Vagina (tissue), 2 donors: ENCODE measurements around the gene DRG2. TPM values are rescaled to one million over a fixed set of nuclear protein-coding genes. Genes with fewer than 3 reads are reported as not detected.
A peak's percentile ranks its signal among the peaks of the same experiment; 100 is the strongest.

Experiments
- DNase-seq, 2 donors: peaks; one replicate each; pipeline ENCODE4 v3.0.0-alpha.2; 2017; ENCODE audit errors: extremely low spot score in 2 of 2
- H3K27ac ChIP-seq: fragments of 200-600 bp; sonication (generic); one replicate; pipeline ENCODE4 v1.5.1; 2019
- H3K27me3 ChIP-seq: fragments of 200-600 bp; sonication (generic); one replicate; pipeline ENCODE4 v1.5.1; 2019
- H3K36me3 ChIP-seq, 2 donors: fragments of 200-600 bp; sonication (generic); one replicate each; pipeline ENCODE4 v1.5.1; 2017 to 2019
- H3K4me1 ChIP-seq: fragments of 200-600 bp; sonication (generic); one replicate; pipeline ENCODE4 v1.5.1; 2019
- H3K4me3 ChIP-seq, 2 donors: fragments of 200-600 bp; sonication (generic); 1 replicate in 1 of 2; 2 replicates in 1 of 2; pipeline ENCODE4 v1.5.1; 2016 to 2019
- H3K9me3 ChIP-seq: fragments of 200-600 bp; sonication (generic); one replicate; pipeline ENCODE4 v1.5.1; 2019
- CTCF ChIP-seq, 3 experiments: fragments of 450-650 bp in 2 of 3; fragments of 200-600 bp in 1 of 3; sonication (generic) in 1 of 3; IDR thresholded peaks; one replicate each; pipeline ENCODE4 v1.5.1; 2017 to 2019; ENCODE audit warnings: antibody characterized with exemption in 3 of 3, mild to moderate bottlenecking in 2 of 3, moderate library complexity in 2 of 3
- POLR2A ChIP-seq, 2 donors: fragments of 450-650 bp; IDR thresholded peaks; one replicate each; pipeline ENCODE4 v1.6.1; 2017; ENCODE audit warnings: antibody characterized with exemption in 2 of 2, mild to moderate bottlenecking in 2 of 2, moderate library complexity in 2 of 2
- POLR2AphosphoS5 ChIP-seq, 2 donors: sonication (generic); formaldehyde crosslinking; IDR thresholded peaks; one replicate each; pipeline ENCODE4 v1.9.0; 2017; ENCODE audit warnings: antibody characterized with exemption in 2 of 2, mild to moderate bottlenecking in 2 of 2, low read depth in 1 of 2; ENCODE audit not compliant: insufficient read depth in 1 of 2
- intact Hi-C: fragments of 100-400 bp; cut with DNase I; formaldehyde crosslinking; loops from one replicate; pipeline ENCODE4 v1.15.1; 2023
- total RNA-seq: library from RNA; depleted of rRNA; stranded (reverse); fragments of >200 nt; gene quantifications from one replicate; pipeline ENCODE4 v1.2.3, GENCODE V29; 2016

DRG2 gene
- total RNA-seq, result 40.8 TPM

DNA sequence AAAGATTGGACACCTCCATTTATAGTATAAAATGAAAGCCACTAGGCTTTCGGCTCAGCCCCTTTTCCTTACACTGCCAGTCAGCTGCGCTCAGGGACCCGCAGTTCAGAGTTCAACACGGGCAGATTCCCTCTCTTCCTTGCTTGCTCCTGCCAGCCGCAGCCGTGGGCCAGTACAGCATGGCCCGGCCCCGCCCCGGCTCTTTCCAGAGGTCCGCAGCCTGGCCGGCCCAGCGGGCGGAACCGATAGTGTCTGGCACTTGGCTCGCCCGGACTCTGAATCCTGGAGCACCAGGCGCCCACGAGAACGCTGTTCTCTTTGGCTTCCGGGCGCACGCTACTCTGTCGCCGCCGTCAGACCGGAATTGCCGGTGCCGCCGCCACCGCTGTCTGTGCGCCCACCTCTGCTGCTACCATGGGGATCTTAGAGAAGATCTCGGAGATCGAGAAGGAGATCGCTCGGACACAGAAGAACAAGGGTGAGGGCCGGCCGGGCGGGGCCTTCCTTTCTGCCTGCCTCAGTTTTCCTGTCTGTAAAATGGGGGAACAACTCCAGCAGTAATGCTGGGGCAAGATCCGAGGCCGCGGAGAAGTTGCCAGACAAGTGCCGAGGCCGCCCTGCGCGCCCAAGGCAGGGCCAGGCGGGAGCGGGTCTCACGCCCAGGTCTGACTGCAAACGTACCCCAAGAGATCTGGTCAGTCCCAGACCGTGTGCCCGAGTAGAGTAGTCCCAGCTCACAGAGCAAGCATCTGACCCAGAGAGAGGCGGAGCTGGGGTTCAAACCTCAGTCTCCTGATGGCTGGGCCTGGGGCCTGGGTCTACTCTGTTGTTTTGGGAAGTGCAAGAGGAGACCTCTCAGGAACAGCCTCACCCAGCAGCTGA is at the start of gene DRG2:
Gene DRG2, plus strand, starts transcription at position 339 of the 882 bp plus-strand sequence. Its CDS starts 76 bp downstream, at position 415.
- TF ChIP-seq CTCF (IDR thresholded peaks at IDR 0.05) (peak in 2 of 3 experiments; percentile 15 to 18), POLR2A (IDR thresholded peaks at IDR 0.05) (peak in 1 of 2 donors; percentile 20), POLR2AphosphoS5 (IDR thresholded peaks at IDR 0.05; ENCODE audit: insufficient read depth in 1 of 2, low read depth in 1 of 2) (peak; percentile 91 to 94)
- H3K27me3 ChIP-seq, result no peaks in the 10 kb centered on the region
- H3K4me1 ChIP-seq, result peaks cover 19% of the 10 kb centered on the region
- no peaks in the 10 kb centered on the region for H3K9me3 ChIP-seq
- intact Hi-C loops, result no loop called here
- H3K27ac ChIP-seq, result peak within 1 kb of the TSS; percentile 82
- peak within 1 kb of the TSS; percentile 65 to 85 for H3K4me3 ChIP-seq
- H3K36me3 ChIP-seq, result no peaks in the 10 kb centered on the region
- no peak for DNase-seq

- no peak for TF ChIP-seq POLR2AphosphoS5 (IDR thresholded peaks at IDR 0.05; ENCODE audit: insufficient read depth in 1 of 2, low read depth in 1 of 2)
- no peak for TF ChIP-seq POLR2A (IDR thresholded peaks at IDR 0.05)
- no peak for TF ChIP-seq CTCF (IDR thresholded peaks at IDR 0.05)
- peak overlapping the region; percentile 71 for H3K27ac ChIP-seq
- intact Hi-C loops, result loop anchor here (5.0 kb wide), 1 partner anchor 356 kb away; the partner anchor contains the start of gene RAI1
These were observed 49.4 kb upstream of the DRG2 start for GRCh38 chr17:18038149-18038850.

GRCh38 chr17:18038861-18039534 is 48.8 kb upstream of the DRG2 start, which contains the start of the genes ATPAF2 and GID4:
TSS of gene ATPAF2 (minus strand) at chr17:18039168. CDS start at chr17:18039013, 155 bp downstream.
TSS of gene GID4 (plus strand) at chr17:18039408. CDS start at chr17:18039465, 57 bp downstream.
- no peaks in the 10 kb centered on the region for H3K36me3 ChIP-seq
- H3K4me3 ChIP-seq, result peak within 1 kb of the TSS; percentile 87 to 90
- H3K9me3 ChIP-seq, result no peaks in the 10 kb centered on the region
- peak within 1 kb of the TSS; percentile 88 for H3K27ac ChIP-seq
- intact Hi-C loops, result loop anchor here (5.0 kb wide), 1 partner anchor 357 kb away; the partner anchor contains the start of gene RAI1
- peaks cover 40% of the 10 kb centered on the region for H3K4me1 ChIP-seq
- peak; percentile 99 for DNase-seq
- no peaks in the 10 kb centered on the region for H3K27me3 ChIP-seq
- TF ChIP-seq POLR2AphosphoS5 (IDR thresholded peaks at IDR 0.05; ENCODE audit: insufficient read depth in 1 of 2, low read depth in 1 of 2) (peak; percentile 86 to 95), POLR2A (IDR thresholded peaks at IDR 0.05) (no peak)

More at GRCh38 chr17:18038149-18038850, 49.4 kb upstream of the DRG2 start:
- Histone ChIP-seq H3K36me3 (no peaks in the 10 kb centered on the region), H3K27me3 (no peaks in the 10 kb centered on the region), H3K4me1 (peaks cover 41% of the 10 kb centered on the region), H3K9me3 (no peaks in the 10 kb centered on the region), H3K4me3 (peak overlapping the region; percentile 87 to 90)
- no peak for DNase-seq

DNA sequence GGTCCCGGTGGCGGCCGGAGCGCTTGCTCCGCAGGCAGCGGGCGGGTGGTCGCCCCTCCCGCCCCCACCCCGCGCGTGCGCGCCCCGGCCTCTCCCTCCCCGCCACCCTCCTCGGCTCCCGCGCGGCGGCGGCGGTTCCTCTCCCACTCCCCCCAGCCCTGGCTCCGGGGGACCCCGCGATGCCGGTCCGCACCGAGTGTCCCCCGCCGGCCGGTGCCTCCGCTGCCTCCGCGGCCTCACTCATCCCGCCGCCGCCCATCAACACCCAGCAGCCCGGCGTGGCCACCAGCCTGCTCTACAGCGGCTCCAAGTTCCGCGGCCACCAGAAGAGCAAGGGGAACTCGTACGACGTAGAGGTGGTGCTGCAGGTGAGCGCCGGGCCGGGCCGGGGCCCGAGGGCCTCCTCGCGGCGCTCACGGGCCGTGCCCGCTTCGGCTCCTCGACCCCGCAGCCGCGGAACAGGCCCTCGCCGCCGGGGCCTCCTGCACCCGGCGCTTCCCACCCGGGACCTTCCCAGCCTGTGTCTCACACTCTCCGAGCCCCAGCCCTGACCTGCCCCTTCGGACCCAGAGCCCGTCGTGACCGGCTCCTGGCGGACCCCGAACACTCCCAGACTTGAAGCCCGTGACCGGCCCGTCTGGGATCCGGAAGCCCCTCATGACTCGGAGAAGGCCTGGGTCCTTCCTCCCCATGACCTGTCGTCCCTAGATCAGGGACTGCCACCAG is 48.0 kb upstream of the DRG2 start:
- intact Hi-C loops, result loop anchor here (5.0 kb wide), 1 partner anchor 357 kb away; the partner anchor contains the start of gene RAI1
- Histone ChIP-seq H3K4me3 (peak overlapping the region; percentile 87 to 90), H3K9me3 (no peaks in the 10 kb centered on the region), H3K4me1 (peaks cover 40% of the 10 kb centered on the region), H3K36me3 (peaks cover 0 to under 1% of the 10 kb centered on the region in 2 donors), H3K27ac (peak overlapping the region; percentile 88), H3K27me3 (no peaks in the 10 kb centered on the region)
- no peak for DNase-seq
- no peak for TF ChIP-seq POLR2A (IDR thresholded peaks at IDR 0.05)

DNA sequence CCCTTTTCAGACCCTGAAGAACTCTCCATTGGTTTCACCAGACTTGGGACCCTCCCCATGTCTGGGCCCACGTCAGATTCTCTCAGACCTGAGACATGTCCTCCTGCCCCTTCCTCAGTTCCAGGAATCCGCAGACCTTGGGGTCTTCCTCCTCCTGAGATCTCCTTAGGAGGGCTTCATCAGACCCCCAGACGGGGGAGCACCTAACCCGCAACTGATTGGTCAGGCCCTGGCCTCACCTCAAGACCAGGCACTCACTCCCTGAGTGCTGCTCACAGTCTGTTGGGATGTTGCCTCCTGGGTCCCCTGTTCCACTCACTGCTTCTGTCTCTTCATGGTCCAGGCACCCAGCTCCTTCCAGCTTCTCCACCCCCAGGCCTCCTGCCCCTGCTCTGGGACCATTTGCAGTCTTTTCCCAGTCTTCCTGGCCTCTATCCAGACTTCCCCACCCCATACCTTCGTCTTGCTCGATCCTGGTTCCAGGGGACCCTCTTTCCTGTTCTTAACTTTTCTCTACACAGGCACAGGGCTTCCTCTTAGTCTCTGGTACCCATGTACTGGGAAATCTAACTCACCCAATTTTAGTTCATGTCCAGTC is 47.4 kb upstream of the DRG2 start:
- Histone ChIP-seq H3K4me1 (peaks cover 40% of the 10 kb centered on the region), H3K4me3 (peak overlapping the region; percentile 87 to 90), H3K27me3 (no peaks in the 10 kb centered on the region), H3K27ac (peak overlapping the region; percentile 88), H3K9me3 (no peaks in the 10 kb centered on the region), H3K36me3 (peaks cover 0 to 5% of the 10 kb centered on the region in 2 donors)
- TF ChIP-seq POLR2A (IDR thresholded peaks at IDR 0.05) (no peak), CTCF (IDR thresholded peaks at IDR 0.05) (no peak), POLR2AphosphoS5 (IDR thresholded peaks at IDR 0.05; ENCODE audit: insufficient read depth in 1 of 2, low read depth in 1 of 2) (no peak)
- no peak for DNase-seq
- intact Hi-C loops, result no loop called here
